ENCODE results near the gene UNC5A.

UNC5A gene

DNA sequence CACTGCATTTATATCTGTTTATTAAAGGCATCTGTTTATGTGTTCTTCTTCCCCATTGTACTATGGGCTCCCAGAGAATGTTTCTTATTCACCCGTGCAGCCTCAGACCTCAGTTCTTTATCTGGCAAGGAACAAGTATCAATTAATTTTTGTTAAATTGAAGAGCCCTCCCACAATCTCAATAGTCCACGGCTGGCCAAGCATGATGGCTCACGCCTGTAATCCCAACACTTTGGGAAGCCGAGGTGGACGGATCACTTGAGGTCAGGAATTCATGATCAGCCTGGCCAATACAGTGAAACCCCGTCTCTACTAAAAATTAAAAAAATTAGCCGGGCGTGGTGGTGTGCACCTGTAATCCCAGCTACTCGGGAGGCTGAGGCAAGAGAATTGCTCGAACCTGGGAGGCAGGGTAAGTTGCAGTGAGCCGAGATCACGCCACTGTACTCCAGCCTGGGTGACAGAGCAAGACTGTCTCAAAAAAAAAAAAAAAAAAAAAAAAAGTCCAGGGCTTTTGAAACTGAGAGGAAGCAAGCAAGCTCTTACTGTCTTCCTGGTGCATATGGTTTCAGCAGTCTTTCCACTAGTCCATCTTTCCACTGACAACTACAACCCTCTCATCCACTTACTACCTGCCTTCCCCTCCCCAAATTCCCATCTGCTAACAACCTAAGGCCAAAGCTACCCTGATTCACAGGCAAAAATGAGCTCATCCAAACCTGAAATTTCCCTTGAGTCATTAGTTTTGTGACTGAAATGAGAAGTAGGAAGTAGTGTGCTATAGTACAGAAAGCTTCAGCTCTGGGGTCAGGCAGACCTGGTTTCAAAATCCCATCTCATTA, 91.1 kb downstream of the UNC5A start:
- CTCF ChIA-PET, result interaction anchor here (1.1 kb wide), 1 partner anchor 241 kb away, joined by 4 read pairs; no protein-coding TSS in a partner anchor
- POLR2A ChIA-PET, result no interaction called here

DNA sequence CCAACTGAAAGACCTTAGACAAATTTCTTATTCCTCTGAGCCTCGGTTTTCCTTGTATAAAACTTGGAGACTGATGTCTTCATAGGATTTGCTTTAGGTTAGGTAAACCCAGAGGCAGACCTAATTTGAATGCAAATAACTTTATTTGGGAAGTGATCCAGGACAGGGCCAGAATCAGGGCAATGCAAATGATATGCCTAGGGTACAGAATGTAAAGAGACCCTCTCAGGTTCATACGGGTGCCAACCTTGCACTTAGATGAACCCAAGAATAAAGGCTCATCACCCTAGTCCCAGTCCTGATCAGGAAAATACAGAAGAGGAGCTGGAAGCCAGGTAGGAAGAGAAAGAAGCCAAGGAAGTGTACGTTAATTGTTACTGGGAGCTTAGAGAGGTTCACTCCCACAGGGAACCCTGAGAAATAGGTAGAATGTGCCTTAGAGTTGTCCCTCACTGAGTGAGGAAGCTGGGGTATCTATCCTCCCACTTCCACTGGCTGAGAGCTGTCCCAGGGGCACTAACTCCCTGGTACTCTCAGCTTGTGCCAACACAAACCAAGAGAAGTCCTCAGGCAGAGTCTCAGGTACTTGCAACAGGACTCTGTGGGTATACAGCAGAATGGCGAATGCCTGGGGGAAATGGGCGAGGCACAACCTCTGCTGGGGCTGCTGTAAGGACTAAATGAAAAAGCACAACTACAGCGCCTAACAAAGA, 91.9 kb downstream of the UNC5A start:
- CTCF ChIA-PET, result no interaction called here
- no peak for DNase-seq (ENCODE audit: extremely low spot score)
- POLR2A ChIA-PET, result no interaction called here
- TF ChIP-seq CTBP1 (IDR thresholded peaks at IDR 0.05; ENCODE audit: borderline replicate concordance) (no peak), LEF1 (IDR thresholded peaks at IDR 0.05; ENCODE audit: borderline replicate concordance) (no peak), NFRKB (IDR thresholded peaks at IDR 0.05) (no peak), SP1 (IDR thresholded peaks at IDR 0.05) (no peak), FOXA1 (IDR thresholded peaks at IDR 0.05) (no peak), ZNF384 (IDR thresholded peaks at IDR 0.05) (no peak), HDGF (IDR thresholded peaks at IDR 0.05; ENCODE audit: borderline replicate concordance) (no peak), ELF4 (IDR thresholded peaks at IDR 0.05) (no peak), SUZ12 (IDR thresholded peaks at IDR 0.05) (no peak), L3MBTL2 (conservative IDR thresholded peaks at IDR 0.05) (no peak), ARNT (IDR thresholded peaks at IDR 0.05) (no peak), FOXK2 (IDR thresholded peaks at IDR 0.05) (no peak), BHLHE40 (IDR thresholded peaks at IDR 0.05; ENCODE audit: borderline replicate concordance) (no peak), TARDBP (IDR thresholded peaks at IDR 0.05) (no peak)

More for the DNA sequence above, 91.1 kb downstream of the UNC5A start:
- no peak for DNase-seq (ENCODE audit: extremely low spot score)
- TF ChIP-seq ARNT (IDR thresholded peaks at IDR 0.05) (no peak), NFRKB (IDR thresholded peaks at IDR 0.05) (no peak)

DNA sequence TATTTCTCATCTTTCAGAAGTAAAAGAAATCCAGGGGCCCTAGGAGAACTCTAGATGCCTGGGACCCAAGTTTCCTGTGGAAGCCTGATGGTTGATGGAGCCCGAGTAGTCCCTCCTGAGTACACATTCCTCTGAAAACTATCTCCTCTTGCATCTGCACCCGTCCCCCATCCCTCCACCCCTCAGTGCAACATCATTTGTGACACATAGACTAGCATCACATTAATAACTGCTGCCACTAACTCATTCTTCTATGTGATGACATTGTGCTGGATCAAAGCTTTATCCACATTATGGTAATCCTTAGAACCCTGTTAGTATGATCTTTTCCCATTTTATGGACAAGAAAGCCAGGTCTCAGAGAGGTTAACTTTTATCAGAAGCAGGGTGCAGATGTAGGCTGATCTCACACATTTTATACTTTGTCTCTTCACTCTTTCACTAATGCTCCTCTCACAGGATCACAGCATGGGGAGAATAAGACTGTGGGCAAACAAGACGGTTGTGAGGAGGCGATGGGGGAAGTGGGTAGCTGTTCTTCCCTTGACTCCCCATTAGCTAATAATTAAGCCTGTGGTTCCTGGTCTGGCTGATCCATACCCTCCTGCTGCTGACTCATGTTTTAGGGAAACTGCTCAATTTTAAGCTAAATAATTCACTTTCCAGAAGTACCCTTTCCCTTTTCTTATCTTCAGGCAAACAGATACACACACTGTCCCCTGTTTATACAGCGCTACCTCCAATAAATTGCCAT, 92.7 kb downstream of the UNC5A start:
- ChIA-PET POLR2A (no interaction called here), CTCF (interaction anchor here (0.5 to 0.7 kb wide), 2 partner anchors 158 to 242 kb away, joined by 4 read pairs; no protein-coding TSS in a partner anchor)
- DNase-seq (ENCODE audit: extremely low spot score), result no peak
- TF ChIP-seq TARDBP (IDR thresholded peaks at IDR 0.05) (no peak), LEF1 (IDR thresholded peaks at IDR 0.05; ENCODE audit: borderline replicate concordance) (no peak), ARNT (IDR thresholded peaks at IDR 0.05) (no peak)
- TF ChIP-seq, protein P1, sequence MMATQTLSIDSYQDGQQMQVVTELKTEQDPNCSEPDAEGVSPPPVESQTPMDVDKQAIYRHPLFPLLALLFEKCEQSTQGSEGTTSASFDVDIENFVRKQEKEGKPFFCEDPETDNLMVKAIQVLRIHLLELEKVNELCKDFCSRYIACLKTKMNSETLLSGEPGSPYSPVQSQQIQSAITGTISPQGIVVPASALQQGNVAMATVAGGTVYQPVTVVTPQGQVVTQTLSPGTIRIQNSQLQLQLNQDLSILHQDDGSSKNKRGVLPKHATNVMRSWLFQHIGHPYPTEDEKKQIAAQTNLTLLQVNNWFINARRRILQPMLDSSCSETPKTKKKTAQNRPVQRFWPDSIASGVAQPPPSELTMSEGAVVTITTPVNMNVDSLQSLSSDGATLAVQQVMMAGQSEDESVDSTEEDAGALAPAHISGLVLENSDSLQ (IDR thresholded peaks at IDR 0.05), result no peak

DNA sequence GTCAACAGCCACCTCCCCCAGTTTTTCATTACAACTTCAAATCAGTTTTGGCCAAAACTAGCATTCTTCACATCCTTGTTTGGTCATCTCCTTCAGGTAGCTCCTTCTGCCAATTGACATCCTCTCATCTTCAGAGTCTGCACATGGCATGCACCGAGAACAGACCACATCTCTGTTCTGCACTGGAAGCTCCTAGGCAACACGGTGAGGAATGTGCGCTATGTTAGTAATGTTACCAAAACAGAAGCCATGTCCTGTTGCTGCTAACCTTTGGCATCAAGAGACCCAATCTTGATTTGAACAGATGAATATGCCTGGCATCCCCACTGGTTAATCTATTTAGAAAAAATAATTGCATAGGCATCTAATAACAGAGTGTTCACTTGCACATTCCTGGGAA, 93.9 kb downstream of the UNC5A start:
- ChIA-PET CTCF (no interaction called here), POLR2A (no interaction called here)
- no peak for DNase-seq (ENCODE audit: extremely low spot score)
- TF ChIP-seq FOXA1 (IDR thresholded peaks at IDR 0.05) (no peak), L3MBTL2 (conservative IDR thresholded peaks at IDR 0.05) (no peak), SUZ12 (IDR thresholded peaks at IDR 0.05) (no peak), HDGF (IDR thresholded peaks at IDR 0.05; ENCODE audit: borderline replicate concordance) (no peak), ARNT (IDR thresholded peaks at IDR 0.05) (no peak)

DNA sequence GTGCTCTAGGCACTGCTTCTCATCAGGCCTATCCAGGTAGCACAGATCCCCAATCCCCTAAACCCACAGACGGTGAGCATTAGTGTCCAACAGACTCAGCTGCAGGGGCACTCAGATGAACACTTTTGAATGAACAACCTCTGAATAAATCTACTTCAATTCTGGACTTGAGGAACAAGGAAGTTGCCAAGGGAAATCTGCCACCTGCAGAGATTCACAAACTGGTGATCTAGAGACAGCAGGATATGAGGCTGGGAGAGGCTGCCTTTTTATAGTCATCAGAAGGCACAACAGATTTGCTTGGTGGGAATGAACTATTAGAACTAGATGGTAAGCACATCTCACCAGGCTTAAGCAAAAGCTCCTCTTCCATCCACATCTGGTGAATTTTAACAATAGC, 95.8 kb downstream of the UNC5A start:
- TF ChIP-seq CTBP1 (IDR thresholded peaks at IDR 0.05; ENCODE audit: borderline replicate concordance), result no peak
- no peak for TF ChIP-seq LEF1 (IDR thresholded peaks at IDR 0.05; ENCODE audit: borderline replicate concordance)
- TF ChIP-seq ELF4 (IDR thresholded peaks at IDR 0.05), result no peak
- no peak for TF ChIP-seq FOXM1 (IDR thresholded peaks at IDR 0.05; ENCODE audit: borderline replicate concordance)
- no peak for TF ChIP-seq ZNF384 (IDR thresholded peaks at IDR 0.05)
- no peak for TF ChIP-seq ARNT (IDR thresholded peaks at IDR 0.05)
- TF ChIP-seq HDGF (IDR thresholded peaks at IDR 0.05; ENCODE audit: borderline replicate concordance), result no peak
- no peak for TF ChIP-seq TARDBP (IDR thresholded peaks at IDR 0.05)
- TF ChIP-seq FOXA1 (IDR thresholded peaks at IDR 0.05), result no peak
- TF ChIP-seq FOXK2 (IDR thresholded peaks at IDR 0.05), result no peak
- no peak for TF ChIP-seq SUZ12 (IDR thresholded peaks at IDR 0.05)
- TF ChIP-seq, protein P1 (IDR thresholded peaks at IDR 0.05), result no peak
- TF ChIP-seq SP1 (IDR thresholded peaks at IDR 0.05), result no peak
- POLR2A ChIA-PET, result no interaction called here
- no peak for DNase-seq (ENCODE audit: extremely low spot score)
- CTCF ChIA-PET, result no interaction called here

DNA sequence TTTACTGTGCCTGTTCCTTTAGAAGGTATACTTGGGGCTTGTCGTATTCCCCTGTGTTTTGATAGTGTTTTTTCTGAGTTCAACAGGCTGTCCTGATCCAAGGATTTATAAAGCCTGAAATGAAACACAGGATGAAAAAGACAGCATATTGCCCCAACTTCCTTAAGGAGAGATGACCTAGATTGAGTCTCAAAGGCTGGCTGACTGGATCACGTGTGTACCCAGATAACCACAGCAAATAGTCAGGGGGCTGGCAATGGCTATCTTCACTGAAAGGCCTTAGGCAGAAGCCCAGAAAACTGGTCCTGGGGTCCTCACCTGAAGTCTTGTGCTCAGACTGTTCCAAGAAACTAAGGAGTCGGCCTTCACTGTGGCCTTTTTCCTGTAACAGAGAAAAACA, 96.4 kb downstream of the UNC5A start:
- POLR2A ChIA-PET, result no interaction called here
- TF ChIP-seq FOXM1 (IDR thresholded peaks at IDR 0.05; ENCODE audit: borderline replicate concordance) (no peak), L3MBTL2 (conservative IDR thresholded peaks at IDR 0.05) (no peak), BHLHE40 (IDR thresholded peaks at IDR 0.05; ENCODE audit: borderline replicate concordance) (no peak), HDGF (IDR thresholded peaks at IDR 0.05; ENCODE audit: borderline replicate concordance) (no peak), SUZ12 (IDR thresholded peaks at IDR 0.05) (no peak), TARDBP (IDR thresholded peaks at IDR 0.05) (no peak), NFRKB (IDR thresholded peaks at IDR 0.05) (no peak), LEF1 (IDR thresholded peaks at IDR 0.05; ENCODE audit: borderline replicate concordance) (no peak), ARNT (IDR thresholded peaks at IDR 0.05) (no peak), FOXK2 (IDR thresholded peaks at IDR 0.05) (no peak), ELF4 (IDR thresholded peaks at IDR 0.05) (no peak), CTBP1 (IDR thresholded peaks at IDR 0.05; ENCODE audit: borderline replicate concordance) (no peak), SP1 (IDR thresholded peaks at IDR 0.05) (no peak), ZNF384 (IDR thresholded peaks at IDR 0.05) (no peak), FOXA1 (IDR thresholded peaks at IDR 0.05) (no peak)
- TF ChIP-seq, protein P1 (IDR thresholded peaks at IDR 0.05), result no peak
- DNase-seq (ENCODE audit: extremely low spot score), result no peak
- CTCF ChIA-PET, result no interaction called here

Measured in HEK293T (cell line).